ENCODE data around the gene FUT8. TPM values are rescaled to one million over a fixed set of nuclear protein-coding genes. Genes with fewer than 3 reads are reported as not detected.

Gene FUT8
- total and polyA plus RNA-seq, 5 donors, result 5.2 to 16.9 (median 14.8) TPM

DNA sequence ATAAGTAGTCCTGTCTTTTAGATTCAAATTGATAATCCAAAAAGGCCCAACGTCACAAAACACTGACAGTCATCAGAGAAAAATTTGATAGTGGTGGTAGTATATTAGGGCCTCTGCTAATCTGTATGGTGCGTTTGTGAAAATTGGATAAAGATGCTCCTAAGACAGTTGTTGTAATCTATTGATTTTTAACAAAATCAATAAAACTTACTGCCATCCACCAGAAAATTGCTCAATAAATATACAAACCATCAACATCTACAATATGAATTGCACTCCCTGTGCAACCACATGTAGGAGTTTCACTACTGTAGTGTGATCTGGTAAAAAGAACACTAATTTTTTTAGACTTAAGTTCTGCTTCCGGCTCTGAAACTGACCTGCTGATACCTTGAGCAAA is 336.8 kb downstream of the FUT8 start:
- H3K9me3 ChIP-seq (ENCODE audit: control insufficient read depth, low read length), result no peaks in the 10 kb centered on the region
- intact Hi-C loops (cut with DNase I), result no loop called here
- H3K4me3 ChIP-seq (ENCODE audit: low read length), result no peak overlapping the region
- H3K27ac ChIP-seq (ENCODE audit: low read length), result no peak overlapping the region
- ATAC-seq, result no peak
- 84% methylated on average over 3 of the region's 3 CpGs for WGBS
- no peaks in the 10 kb centered on the region for H3K27me3 ChIP-seq (ENCODE audit: control insufficient read depth, insufficient read depth)
- H3K4me1 ChIP-seq (ENCODE audit: control insufficient read depth, insufficient read depth, low read length), result no peaks in the 10 kb centered on the region
- DNase-seq, result no peak

DNA sequence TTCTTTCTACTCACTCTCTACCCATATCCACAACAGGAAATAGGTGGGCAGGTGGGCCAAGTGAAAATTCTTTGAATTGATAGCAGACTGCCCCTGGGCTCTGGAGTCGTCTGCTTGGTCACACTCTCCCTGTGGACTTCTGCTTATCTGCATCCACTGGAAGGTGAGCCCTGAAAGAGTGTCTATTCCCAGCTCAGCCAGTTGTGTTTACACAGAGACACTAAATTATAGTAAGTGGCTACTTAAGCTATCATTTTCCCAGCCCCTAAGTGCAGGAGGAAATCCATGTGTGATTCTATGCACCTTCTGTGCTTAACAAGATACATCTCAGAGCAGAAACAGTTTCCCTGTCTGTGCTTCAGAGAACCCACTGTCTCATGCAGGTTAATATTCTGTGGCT is 338.4 kb downstream of the FUT8 start:
- DNase-seq (no peak), ATAC-seq (no peak)
- Histone ChIP-seq H3K27me3 (ENCODE audit: control insufficient read depth, insufficient read depth) (no peaks in the 10 kb centered on the region), H3K27ac (ENCODE audit: low read length) (no peak overlapping the region), H3K4me1 (ENCODE audit: control insufficient read depth, insufficient read depth, low read length) (no peaks in the 10 kb centered on the region), H3K4me3 (ENCODE audit: low read length) (no peak overlapping the region), H3K9me3 (ENCODE audit: control insufficient read depth, low read length) (no peaks in the 10 kb centered on the region)
- intact Hi-C loops (cut with DNase I), result no loop called here
- WGBS, result 15% methylated on average over 1 of the region's 1 CpG

DNA sequence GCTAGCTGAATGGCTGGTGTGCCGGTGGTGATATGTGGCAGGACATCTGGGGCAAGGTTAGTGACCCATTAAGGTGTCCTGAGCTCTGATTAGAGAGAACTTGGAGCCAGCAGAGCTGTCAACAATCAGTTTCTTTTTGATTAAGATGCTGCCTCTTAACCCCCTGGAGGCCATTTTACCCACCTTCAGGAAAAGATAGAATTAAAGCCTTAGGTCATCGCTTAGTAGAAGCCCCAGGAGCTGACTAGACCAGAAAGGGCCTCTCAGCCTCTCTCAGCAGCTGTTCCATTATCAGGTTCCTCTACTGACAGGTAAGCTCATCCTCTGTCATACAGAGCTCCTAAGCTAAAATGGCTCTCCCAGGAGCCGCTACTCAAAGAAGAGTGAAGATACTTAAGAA is 339.0 kb downstream of the FUT8 start:
- WGBS, result 55% methylated on average over 3 of the region's 3 CpGs
- H3K4me3 ChIP-seq (ENCODE audit: low read length), result no peak overlapping the region
- H3K27me3 ChIP-seq (ENCODE audit: control insufficient read depth, insufficient read depth), result no peaks in the 10 kb centered on the region
- H3K27ac ChIP-seq (ENCODE audit: low read length), result no peak overlapping the region
- H3K4me1 ChIP-seq (ENCODE audit: control insufficient read depth, insufficient read depth, low read length), result no peaks in the 10 kb centered on the region
- no peak for DNase-seq
- ATAC-seq, result no peak
- H3K9me3 ChIP-seq (ENCODE audit: control insufficient read depth, low read length), result no peaks in the 10 kb centered on the region
- intact Hi-C loops (cut with DNase I), result no loop called here

DNA sequence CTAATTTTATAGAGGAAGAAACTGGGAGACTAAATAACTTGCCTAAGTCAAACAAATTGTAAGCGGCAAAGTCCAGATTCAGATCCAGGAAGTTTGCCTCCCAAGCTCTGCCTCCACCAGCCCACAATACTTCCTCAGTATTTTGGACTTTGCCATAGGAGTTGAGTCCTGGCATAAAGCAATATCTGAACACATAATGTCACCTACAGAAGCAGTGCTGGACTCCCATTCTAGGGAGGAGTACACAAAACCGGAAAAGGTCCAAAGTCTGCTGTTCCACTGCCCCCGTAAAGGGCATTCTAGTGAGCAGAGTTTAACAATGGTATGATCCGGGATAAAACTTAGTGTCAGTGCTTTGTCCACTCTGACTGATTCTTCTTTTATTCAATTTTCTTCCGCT is 340.5 kb downstream of the FUT8 start:
- Histone ChIP-seq H3K4me1 (ENCODE audit: control insufficient read depth, insufficient read depth, low read length) (no peaks in the 10 kb centered on the region), H3K4me3 (ENCODE audit: low read length) (no peak overlapping the region), H3K27me3 (ENCODE audit: control insufficient read depth, insufficient read depth) (no peaks in the 10 kb centered on the region), H3K27ac (ENCODE audit: low read length) (no peak overlapping the region), H3K9me3 (ENCODE audit: control insufficient read depth, low read length) (no peaks in the 10 kb centered on the region)
- DNase-seq (no peak), ATAC-seq (no peak)
- 94% methylated on average over 5 of the region's 5 CpGs for WGBS
- intact Hi-C loops (cut with DNase I), result no loop called here

DNA sequence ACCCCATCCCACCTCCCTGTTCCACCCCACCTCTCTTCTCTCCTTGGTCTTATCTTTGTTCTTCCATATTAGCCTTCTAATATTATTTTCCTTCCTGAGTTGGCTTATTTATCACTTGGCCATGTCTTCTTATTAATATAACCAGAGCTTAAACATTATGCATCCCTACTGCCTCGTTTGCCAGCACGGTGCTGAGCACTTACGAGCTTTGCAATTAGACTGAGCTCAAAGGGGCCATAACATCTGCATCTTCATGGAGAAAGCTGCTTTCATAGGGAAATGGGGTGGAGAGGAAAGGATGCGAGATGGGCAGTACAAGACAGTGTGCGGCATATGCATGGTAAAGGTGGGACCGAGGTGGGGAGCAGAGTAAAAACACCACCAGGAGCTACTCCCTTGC is 342.8 kb downstream of the FUT8 start:
- H3K4me3 ChIP-seq (ENCODE audit: low read length), result no peak overlapping the region
- no peak for ATAC-seq
- no peak for DNase-seq
- no peaks in the 10 kb centered on the region for H3K9me3 ChIP-seq (ENCODE audit: control insufficient read depth, low read length)
- no peaks in the 10 kb centered on the region for H3K4me1 ChIP-seq (ENCODE audit: control insufficient read depth, insufficient read depth, low read length)
- no peaks in the 10 kb centered on the region for H3K27me3 ChIP-seq (ENCODE audit: control insufficient read depth, insufficient read depth)
- intact Hi-C loops (cut with DNase I), result no loop called here
- 88% methylated on average over 6 of the region's 6 CpGs for WGBS
- H3K27ac ChIP-seq (ENCODE audit: low read length), result no peak overlapping the region

DNA sequence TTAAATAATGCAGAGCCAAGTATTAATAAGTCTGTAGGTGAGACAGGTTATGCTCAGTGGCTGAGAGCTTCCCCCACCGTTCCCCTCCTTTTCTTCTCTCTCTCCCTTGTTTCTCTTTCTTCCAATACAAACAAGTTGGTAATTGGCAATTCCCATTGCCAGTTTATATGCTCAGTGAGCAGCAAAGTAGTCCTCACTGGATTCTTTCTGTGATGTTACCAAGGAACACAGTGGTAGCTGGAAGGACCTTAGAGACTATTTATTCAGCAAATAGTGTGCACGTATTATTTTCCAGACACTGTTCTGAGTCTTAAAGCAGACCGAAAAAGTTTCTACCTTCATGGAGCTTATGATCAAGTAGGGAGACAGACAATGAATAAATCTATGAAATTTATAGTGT is 344.4 kb downstream of the FUT8 start:
- no peak for DNase-seq
- WGBS, result 92% methylated on average over 3 of the region's 3 CpGs
- Histone ChIP-seq H3K27ac (ENCODE audit: low read length) (no peak overlapping the region), H3K4me3 (ENCODE audit: low read length) (no peak overlapping the region), H3K9me3 (ENCODE audit: control insufficient read depth, low read length) (no peaks in the 10 kb centered on the region), H3K4me1 (ENCODE audit: control insufficient read depth, insufficient read depth, low read length) (no peaks in the 10 kb centered on the region), H3K27me3 (ENCODE audit: control insufficient read depth, insufficient read depth) (no peaks in the 10 kb centered on the region)
- no peak for ATAC-seq
- intact Hi-C loops (cut with DNase I), result no loop called here

DNA sequence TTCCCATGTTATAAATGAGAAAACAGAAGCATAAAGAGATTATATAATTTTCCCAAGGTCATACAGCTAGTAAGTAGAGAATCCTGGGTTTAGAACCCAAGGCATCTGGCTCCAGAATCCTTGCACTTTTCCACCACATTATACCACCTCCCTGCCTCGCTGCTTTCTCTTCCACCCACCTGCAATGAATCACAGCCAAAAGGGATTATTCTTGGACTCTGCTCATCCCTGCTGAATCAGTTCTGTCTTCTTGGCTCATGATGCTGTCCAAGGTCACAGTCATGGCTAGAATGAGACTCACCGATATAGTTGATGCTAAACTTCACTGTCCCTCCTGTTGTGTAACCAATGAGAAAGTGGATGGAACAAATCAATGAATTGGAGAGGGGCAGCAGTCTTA is 356.6 kb downstream of the FUT8 start:
- WGBS, result 82% methylated on average over 2 of the region's 2 CpGs
- Histone ChIP-seq H3K27me3 (ENCODE audit: control insufficient read depth, insufficient read depth) (no peaks in the 10 kb centered on the region), H3K4me1 (ENCODE audit: control insufficient read depth, insufficient read depth, low read length) (no peaks in the 10 kb centered on the region), H3K27ac (ENCODE audit: low read length) (no peak overlapping the region), H3K4me3 (ENCODE audit: low read length) (no peak overlapping the region), H3K9me3 (ENCODE audit: control insufficient read depth, low read length) (no peaks in the 10 kb centered on the region)
- intact Hi-C loops (cut with DNase I), result no loop called here
- DNase-seq, result no peak
- ATAC-seq, result no peak

DNA sequence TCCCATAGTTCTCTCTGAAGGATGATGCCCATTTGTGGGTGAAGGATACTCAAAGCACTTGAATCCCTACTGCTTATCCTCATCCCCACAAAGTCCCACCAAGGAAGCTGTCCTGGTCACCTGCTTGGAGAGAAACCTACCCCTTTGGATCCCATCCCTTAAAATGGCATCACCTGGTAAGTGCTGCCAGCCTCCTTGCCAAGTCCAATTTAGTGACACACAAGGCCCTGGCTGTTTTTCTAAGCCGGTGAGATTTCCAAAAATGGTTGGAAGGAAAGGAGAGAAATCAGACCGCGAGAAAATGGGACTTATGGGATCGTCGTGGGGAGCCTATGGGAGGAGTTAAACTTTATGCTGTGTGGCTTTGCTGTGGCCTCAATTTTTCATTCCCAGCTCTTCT is 358.2 kb downstream of the FUT8 start:
- 70% methylated on average over 5 of the region's 5 CpGs for WGBS
- H3K9me3 ChIP-seq (ENCODE audit: control insufficient read depth, low read length), result no peaks in the 10 kb centered on the region
- no peak overlapping the region for H3K4me3 ChIP-seq (ENCODE audit: low read length)
- ATAC-seq (no peak), DNase-seq (no peak)
- no peaks in the 10 kb centered on the region for H3K27me3 ChIP-seq (ENCODE audit: control insufficient read depth, insufficient read depth)
- H3K4me1 ChIP-seq (ENCODE audit: control insufficient read depth, insufficient read depth, low read length), result no peaks in the 10 kb centered on the region
- H3K27ac ChIP-seq (ENCODE audit: low read length), result no peak overlapping the region
- intact Hi-C loops (cut with DNase I), result no loop called here

DNA sequence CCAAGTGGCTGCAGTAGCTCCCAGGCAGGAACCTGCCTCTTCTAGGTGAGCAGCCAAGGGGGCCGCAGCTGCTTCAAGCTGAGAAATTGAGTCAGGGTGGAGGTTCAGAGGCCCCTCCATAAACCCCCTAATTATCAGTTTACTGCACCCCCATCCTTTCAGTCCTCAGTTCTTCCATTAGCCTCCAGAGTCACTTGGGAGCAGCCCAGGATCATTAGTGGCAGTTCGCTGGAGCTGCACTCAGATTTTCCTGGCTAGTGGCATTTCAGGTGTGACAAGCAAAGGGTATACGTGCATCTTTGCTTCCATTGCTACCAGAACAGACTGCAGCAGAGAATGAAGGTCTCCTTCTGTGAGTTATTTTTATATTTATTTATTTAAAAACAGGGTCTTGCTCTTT is 358.7 kb downstream of the FUT8 start:
- H3K27ac ChIP-seq (ENCODE audit: low read length), result no peak overlapping the region
- WGBS, result 94% methylated on average over 3 of the region's 3 CpGs
- ATAC-seq, result no peak
- intact Hi-C loops (cut with DNase I), result no loop called here
- DNase-seq, result no peak
- no peak overlapping the region for H3K4me3 ChIP-seq (ENCODE audit: low read length)
- H3K9me3 ChIP-seq (ENCODE audit: control insufficient read depth, low read length), result no peaks in the 10 kb centered on the region
- H3K27me3 ChIP-seq (ENCODE audit: control insufficient read depth, insufficient read depth), result no peaks in the 10 kb centered on the region
- H3K4me1 ChIP-seq (ENCODE audit: control insufficient read depth, insufficient read depth, low read length), result no peaks in the 10 kb centered on the region

DNA sequence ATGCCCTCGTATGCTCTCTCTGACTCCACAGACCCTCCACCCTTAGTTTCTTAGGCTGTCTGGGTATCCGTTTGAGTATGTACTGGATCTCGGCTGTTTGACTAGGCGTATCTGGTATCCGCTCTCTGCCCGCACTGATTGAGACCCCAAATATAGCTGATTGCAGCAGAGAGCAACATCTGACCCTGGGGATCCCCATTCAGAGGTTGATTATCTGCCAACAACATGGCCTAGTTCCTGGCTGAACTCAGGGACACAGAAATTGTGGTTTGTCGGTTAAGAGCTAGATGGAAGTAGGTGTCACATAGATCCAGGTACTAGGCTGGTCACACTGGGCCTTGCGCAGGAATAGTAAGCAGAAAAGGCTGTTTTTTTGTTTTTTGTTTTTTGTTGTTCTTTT is 359.9 kb downstream of the FUT8 start:
- Histone ChIP-seq H3K27ac (ENCODE audit: low read length) (no peak overlapping the region), H3K4me3 (ENCODE audit: low read length) (no peak overlapping the region), H3K27me3 (ENCODE audit: control insufficient read depth, insufficient read depth) (no peaks in the 10 kb centered on the region), H3K9me3 (ENCODE audit: control insufficient read depth, low read length) (no peaks in the 10 kb centered on the region), H3K4me1 (ENCODE audit: control insufficient read depth, insufficient read depth, low read length) (no peaks in the 10 kb centered on the region)
- WGBS, result 59% methylated on average over 8 of the region's 8 CpGs
- intact Hi-C loops (cut with DNase I), result no loop called here
- ATAC-seq (no peak), DNase-seq (no peak)

DNA sequence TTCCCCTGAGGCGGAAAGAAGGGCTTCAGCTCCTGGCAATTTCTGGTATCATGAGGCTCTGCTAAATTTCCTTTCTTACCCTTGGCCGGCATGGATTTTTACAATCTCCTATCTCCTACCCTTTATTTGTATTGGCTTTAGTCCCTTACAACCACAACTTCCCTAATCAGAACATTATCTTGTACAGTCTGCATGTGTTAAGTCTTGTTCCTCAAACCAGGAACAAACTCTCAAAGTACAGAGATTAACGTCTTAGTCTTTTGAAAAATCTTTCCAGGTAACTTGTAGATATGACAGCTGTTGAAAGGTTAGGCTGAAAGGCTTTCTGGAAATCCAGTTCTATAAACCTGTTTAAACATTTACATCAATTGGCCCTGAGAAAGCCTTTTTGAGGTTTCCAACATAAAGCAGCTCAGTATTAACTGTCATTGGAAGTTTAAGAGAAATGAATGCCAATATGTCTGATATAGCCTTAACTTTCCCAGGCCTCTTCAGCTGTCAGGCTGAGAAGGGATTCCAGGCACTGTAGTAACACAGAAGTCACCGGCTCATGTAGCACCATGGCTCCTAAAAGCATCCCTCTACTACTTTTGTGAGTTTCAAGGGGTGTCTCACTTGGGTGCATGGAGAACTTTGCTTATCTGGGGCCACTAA is 360.5 kb downstream of the FUT8 start:
- H3K9me3 ChIP-seq (ENCODE audit: control insufficient read depth, low read length), result no peaks in the 10 kb centered on the region
- peak; percentile 31 to 55 for ATAC-seq
- intact Hi-C loops (cut with DNase I), result no loop called here
- H3K27ac ChIP-seq (ENCODE audit: low read length), result no peak overlapping the region
- no peaks in the 10 kb centered on the region for H3K27me3 ChIP-seq (ENCODE audit: control insufficient read depth, insufficient read depth)
- 33% methylated on average over 4 of the region's 4 CpGs for WGBS
- no peak overlapping the region for H3K4me3 ChIP-seq (ENCODE audit: low read length)
- H3K4me1 ChIP-seq (ENCODE audit: control insufficient read depth, insufficient read depth, low read length), result no peaks in the 10 kb centered on the region
- DNase-seq, result no peak

DNA sequence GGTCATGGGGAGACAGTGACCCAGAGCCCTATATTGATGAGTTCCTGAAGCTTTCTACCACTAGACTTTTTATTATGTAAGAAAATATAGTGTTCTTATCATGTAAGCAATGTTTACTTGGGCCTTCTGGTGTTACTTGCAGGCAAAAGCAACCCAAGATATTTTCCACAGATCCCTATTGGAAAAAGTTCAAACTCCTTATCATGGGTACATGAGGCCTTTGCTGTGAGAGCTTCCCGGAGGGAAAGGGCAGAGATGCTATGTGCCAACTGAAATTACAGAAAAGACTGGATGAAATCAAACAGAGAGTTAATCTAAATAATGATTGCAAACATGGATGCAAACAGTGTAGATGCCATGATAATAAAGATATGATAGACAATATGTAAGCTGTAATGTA is 361.5 kb downstream of the FUT8 start:
- 26% methylated on average over 1 of the region's 1 CpG for WGBS

More for the DNA sequence above, 361.5 kb downstream of the FUT8 start:
- intact Hi-C loops (cut with DNase I), result no loop called here
- Histone ChIP-seq H3K27me3 (ENCODE audit: control insufficient read depth, insufficient read depth) (no peaks in the 10 kb centered on the region), H3K4me3 (ENCODE audit: low read length) (no peak overlapping the region), H3K9me3 (ENCODE audit: control insufficient read depth, low read length) (no peaks in the 10 kb centered on the region), H3K4me1 (ENCODE audit: control insufficient read depth, insufficient read depth, low read length) (no peaks in the 10 kb centered on the region), H3K27ac (ENCODE audit: low read length) (no peak overlapping the region)
- DNase-seq (no peak), ATAC-seq (no peak)

Data from right cardiac atrium (tissue), 5 donors.